Stimulated activated effector memory CD8-positive, alpha-beta T cell treated with anti-CD3 and anti-CD28 coated beads, Interleukin-12 subunit alpha, Interleukin-12 subunit beta, amount 100 ng/mL, for 72 hours (primary cell): ENCODE measurements around the gene UBA7.
A peak's percentile ranks its signal among the peaks of the same experiment; 100 is the strongest.

Experiments
- ATAC-seq: fragments of 150-1000 bp; cut with Tn5 transposase; 2 replicates; pipeline ENCODE4 v1.10.0; 2021
- DNase-seq, 2 donors: peaks; one replicate each; pipeline ENCODE4 v3.0.0; 2021 to 2022; ENCODE audit warnings: low spot score in 2 of 2
- H3K27ac Mint-ChIP-seq: one replicate; pipeline ENCODE4 v1.8.0; 2022; ENCODE audit warnings: mild to moderate bottlenecking, mixed read lengths
- H3K36me3 Mint-ChIP-seq: one replicate; pipeline ENCODE4 v1.8.0; 2022; ENCODE audit warnings: mild to moderate bottlenecking, mixed read lengths
- H3K4me1 Mint-ChIP-seq: one replicate; pipeline ENCODE4 v1.8.0; 2022; ENCODE audit warnings: mixed read lengths
- H3K4me3 Mint-ChIP-seq: one replicate; pipeline ENCODE4 v1.8.0; 2022; ENCODE audit warnings: mild to moderate bottlenecking, mixed read lengths
- H3K9me3 Mint-ChIP-seq: one replicate; pipeline ENCODE4 v1.8.0; 2022; ENCODE audit warnings: mixed read lengths

The UBA7 gene, protein sequence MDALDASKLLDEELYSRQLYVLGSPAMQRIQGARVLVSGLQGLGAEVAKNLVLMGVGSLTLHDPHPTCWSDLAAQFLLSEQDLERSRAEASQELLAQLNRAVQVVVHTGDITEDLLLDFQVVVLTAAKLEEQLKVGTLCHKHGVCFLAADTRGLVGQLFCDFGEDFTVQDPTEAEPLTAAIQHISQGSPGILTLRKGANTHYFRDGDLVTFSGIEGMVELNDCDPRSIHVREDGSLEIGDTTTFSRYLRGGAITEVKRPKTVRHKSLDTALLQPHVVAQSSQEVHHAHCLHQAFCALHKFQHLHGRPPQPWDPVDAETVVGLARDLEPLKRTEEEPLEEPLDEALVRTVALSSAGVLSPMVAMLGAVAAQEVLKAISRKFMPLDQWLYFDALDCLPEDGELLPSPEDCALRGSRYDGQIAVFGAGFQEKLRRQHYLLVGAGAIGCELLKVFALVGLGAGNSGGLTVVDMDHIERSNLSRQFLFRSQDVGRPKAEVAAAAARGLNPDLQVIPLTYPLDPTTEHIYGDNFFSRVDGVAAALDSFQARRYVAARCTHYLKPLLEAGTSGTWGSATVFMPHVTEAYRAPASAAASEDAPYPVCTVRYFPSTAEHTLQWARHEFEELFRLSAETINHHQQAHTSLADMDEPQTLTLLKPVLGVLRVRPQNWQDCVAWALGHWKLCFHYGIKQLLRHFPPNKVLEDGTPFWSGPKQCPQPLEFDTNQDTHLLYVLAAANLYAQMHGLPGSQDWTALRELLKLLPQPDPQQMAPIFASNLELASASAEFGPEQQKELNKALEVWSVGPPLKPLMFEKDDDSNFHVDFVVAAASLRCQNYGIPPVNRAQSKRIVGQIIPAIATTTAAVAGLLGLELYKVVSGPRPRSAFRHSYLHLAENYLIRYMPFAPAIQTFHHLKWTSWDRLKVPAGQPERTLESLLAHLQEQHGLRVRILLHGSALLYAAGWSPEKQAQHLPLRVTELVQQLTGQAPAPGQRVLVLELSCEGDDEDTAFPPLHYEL

GRCh38 chr3:49813497-49814174, at the start of gene UBA7:
TSS of gene UBA7 (minus strand) at chr3:49813953. CDS start at chr3:49813787, 166 bp downstream.
- ATAC-seq (peak; percentile 71), DNase-seq (peak in 1 of 2 donors; percentile 68)
- H3K27ac Mint-ChIP-seq: peak within 1 kb of the TSS; percentile 95
- H3K9me3 Mint-ChIP-seq: no peaks in the 10 kb centered on the region
- H3K4me3 Mint-ChIP-seq: peak within 1 kb of the TSS; percentile 85
- peaks cover 35% of the 10 kb centered on the region for H3K4me1 Mint-ChIP-seq
- peaks cover 13% of the 10 kb centered on the region for H3K36me3 Mint-ChIP-seq

DNA sequence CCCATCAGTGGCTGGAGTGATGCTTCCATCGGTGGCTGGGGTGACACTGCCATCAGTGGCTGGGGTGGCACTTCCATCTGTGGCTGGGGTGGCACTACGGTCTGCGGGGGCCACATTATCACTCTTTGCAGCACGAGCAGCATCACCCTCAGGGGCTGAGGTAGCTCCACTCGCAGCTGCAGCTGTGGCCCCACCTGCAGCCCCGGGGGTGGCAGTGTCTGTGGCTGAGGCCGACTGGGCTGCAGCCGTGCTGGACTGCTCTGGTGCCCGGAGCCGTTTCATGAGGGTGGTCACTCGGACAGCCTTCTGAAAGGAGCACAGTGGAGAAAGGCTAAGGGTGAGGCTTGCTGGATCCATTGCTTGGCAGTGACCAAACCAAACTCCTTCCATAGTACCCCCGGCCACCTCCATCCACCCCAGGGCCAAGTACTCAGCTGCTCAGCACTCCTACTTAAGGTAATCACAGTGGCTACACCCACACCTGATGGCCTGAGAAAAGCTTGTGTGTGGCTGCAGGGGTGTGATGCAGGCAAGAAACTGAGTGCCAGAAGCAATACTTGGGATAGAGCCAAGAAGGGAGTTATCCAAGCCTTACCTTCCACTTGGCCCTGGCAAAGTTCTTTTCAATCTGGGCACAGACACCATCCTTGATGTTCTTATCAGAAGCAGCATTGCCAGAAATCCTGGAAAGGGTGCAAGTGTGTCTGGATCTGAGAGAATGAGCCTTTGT, 46.0 kb upstream of the UBA7 start:
- no peak overlapping the region for H3K27ac Mint-ChIP-seq
- ATAC-seq: no peak
- no peak overlapping the region for H3K4me3 Mint-ChIP-seq
- H3K9me3 Mint-ChIP-seq: no peaks in the 10 kb centered on the region
- DNase-seq: no peak
- H3K4me1 Mint-ChIP-seq: peaks cover 9% of the 10 kb centered on the region
- no peaks in the 10 kb centered on the region for H3K36me3 Mint-ChIP-seq

GRCh38 chr3:49856181-49857005, 42.6 kb upstream of the UBA7 start, which contains the start of gene TRAIP:
TSS of gene TRAIP (minus strand) at chr3:49856564. CDS start at chr3:49856453, 111 bp downstream.
- peak within 1 kb of the TSS; percentile 87 for H3K27ac Mint-ChIP-seq

GRCh38 chr3:49855662-49856061, 41.9 kb upstream of the UBA7 start:
- Mint-ChIP-seq H3K4me1 (peaks cover 9% of the 10 kb centered on the region), H3K36me3 (peaks cover 6% of the 10 kb centered on the region), H3K27ac (peak overlapping the region; percentile 87), H3K9me3 (no peaks in the 10 kb centered on the region), H3K4me3 (peak overlapping the region; percentile 90)
- ATAC-seq (no peak), DNase-seq (no peak)

More at GRCh38 chr3:49856181-49857005, 42.6 kb upstream of the UBA7 start, which contains the start of gene TRAIP:
- DNase-seq (peak; percentile 92 to 97), ATAC-seq (peak; percentile 97)
- peak within 1 kb of the TSS; percentile 90 for H3K4me3 Mint-ChIP-seq
- peaks cover 6% of the 10 kb centered on the region for H3K36me3 Mint-ChIP-seq
- peaks cover 9% of the 10 kb centered on the region for H3K4me1 Mint-ChIP-seq
- no peaks in the 10 kb centered on the region for H3K9me3 Mint-ChIP-seq

GRCh38 chr3:49845694-49846093, 31.9 kb upstream of the UBA7 start:
- H3K9me3 Mint-ChIP-seq: no peaks in the 10 kb centered on the region
- ATAC-seq: no peak
- peaks cover 9% of the 10 kb centered on the region for H3K36me3 Mint-ChIP-seq

GRCh38 chr3:49844464-49845183, 30.9 kb upstream of the UBA7 start:
- ATAC-seq (no peak), DNase-seq (no peak)
- H3K9me3 Mint-ChIP-seq: no peaks in the 10 kb centered on the region
- H3K4me3 Mint-ChIP-seq: no peak overlapping the region
- no peak overlapping the region for H3K27ac Mint-ChIP-seq
- peaks cover 9% of the 10 kb centered on the region for H3K36me3 Mint-ChIP-seq
- no peaks in the 10 kb centered on the region for H3K4me1 Mint-ChIP-seq

More at GRCh38 chr3:49845694-49846093, 31.9 kb upstream of the UBA7 start:
- no peak for DNase-seq
- no peaks in the 10 kb centered on the region for H3K4me1 Mint-ChIP-seq
- H3K4me3 Mint-ChIP-seq: no peak overlapping the region
- no peak overlapping the region for H3K27ac Mint-ChIP-seq

DNA sequence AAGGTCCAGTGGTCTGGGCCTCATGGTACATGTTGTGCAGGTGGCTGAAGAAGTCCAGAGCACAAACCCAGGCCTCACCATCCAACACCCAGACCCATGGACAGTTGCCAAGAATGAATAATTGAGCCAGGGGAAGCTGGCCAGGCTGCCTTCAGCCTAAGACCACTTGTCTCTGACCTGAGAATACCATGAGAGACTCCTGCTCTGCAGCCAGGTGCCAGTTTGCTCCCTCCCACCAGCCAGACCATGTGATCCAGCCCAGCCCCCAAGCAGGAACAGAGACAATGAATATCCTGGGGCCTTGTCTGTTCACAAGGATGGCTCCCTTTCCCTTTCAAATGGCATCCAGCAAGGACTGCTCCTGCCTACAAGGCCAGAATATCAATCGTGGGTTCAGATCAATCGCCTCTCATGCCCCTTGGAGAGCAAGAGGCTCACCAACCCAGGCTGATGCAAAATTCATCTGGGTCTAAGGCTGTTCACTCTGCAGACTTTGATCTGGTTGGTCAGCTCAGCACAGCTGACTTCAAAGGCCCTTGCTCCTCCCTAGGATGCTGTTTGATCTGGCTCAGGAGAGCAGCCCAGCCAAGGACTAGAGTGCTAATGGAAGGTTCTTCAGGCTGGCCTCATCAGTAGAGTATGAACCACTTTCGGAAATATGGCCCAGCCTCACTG, 29.2 kb upstream of the UBA7 start:
- Mint-ChIP-seq H3K9me3 (no peaks in the 10 kb centered on the region), H3K27ac (peak overlapping the region; percentile 29), H3K4me1 (no peaks in the 10 kb centered on the region), H3K4me3 (no peak overlapping the region), H3K36me3 (peaks cover 13% of the 10 kb centered on the region)
- DNase-seq (no peak), ATAC-seq (no peak)

GRCh38 chr3:49841806-49842205, 28.1 kb upstream of the UBA7 start:
- ATAC-seq: no peak
- no peak for DNase-seq
- H3K4me3 Mint-ChIP-seq: no peak overlapping the region
- H3K4me1 Mint-ChIP-seq: no peaks in the 10 kb centered on the region
- no peaks in the 10 kb centered on the region for H3K9me3 Mint-ChIP-seq
- H3K27ac Mint-ChIP-seq: peak overlapping the region; percentile 48
- peaks cover 22% of the 10 kb centered on the region for H3K36me3 Mint-ChIP-seq

GRCh38 chr3:49841126-49841696, 27.5 kb upstream of the UBA7 start:
- ATAC-seq (peak; percentile 12), DNase-seq (no peak)
- Mint-ChIP-seq H3K4me1 (no peaks in the 10 kb centered on the region), H3K4me3 (no peak overlapping the region), H3K36me3 (peaks cover 22% of the 10 kb centered on the region), H3K9me3 (no peaks in the 10 kb centered on the region), H3K27ac (peak overlapping the region; percentile 48)

DNA sequence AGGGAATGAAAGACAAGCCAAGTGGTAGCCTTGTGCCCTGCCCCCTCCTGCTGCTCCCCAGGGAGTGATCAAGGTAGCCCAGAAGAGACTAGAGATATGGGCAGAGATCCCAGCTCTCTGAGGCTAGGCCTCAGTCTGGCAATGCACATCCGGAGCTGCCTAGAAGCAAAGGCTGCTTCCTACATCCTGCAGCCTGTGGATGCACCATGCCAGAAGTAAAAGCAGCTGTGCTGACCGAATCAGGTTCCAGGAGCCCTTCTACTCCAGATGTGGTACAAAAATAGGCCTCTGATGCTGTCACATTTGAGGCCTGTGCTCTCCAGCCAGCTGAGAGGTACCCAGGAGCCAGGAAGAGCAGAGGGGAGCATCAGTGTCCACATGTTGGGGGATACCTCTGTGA, 26.6 kb upstream of the UBA7 start:
- DNase-seq (no peak), ATAC-seq (no peak)
- H3K9me3 Mint-ChIP-seq: no peaks in the 10 kb centered on the region
- H3K4me1 Mint-ChIP-seq: no peaks in the 10 kb centered on the region
- H3K36me3 Mint-ChIP-seq: peaks cover 26% of the 10 kb centered on the region
- H3K27ac Mint-ChIP-seq: no peak overlapping the region
- no peak overlapping the region for H3K4me3 Mint-ChIP-seq

DNA sequence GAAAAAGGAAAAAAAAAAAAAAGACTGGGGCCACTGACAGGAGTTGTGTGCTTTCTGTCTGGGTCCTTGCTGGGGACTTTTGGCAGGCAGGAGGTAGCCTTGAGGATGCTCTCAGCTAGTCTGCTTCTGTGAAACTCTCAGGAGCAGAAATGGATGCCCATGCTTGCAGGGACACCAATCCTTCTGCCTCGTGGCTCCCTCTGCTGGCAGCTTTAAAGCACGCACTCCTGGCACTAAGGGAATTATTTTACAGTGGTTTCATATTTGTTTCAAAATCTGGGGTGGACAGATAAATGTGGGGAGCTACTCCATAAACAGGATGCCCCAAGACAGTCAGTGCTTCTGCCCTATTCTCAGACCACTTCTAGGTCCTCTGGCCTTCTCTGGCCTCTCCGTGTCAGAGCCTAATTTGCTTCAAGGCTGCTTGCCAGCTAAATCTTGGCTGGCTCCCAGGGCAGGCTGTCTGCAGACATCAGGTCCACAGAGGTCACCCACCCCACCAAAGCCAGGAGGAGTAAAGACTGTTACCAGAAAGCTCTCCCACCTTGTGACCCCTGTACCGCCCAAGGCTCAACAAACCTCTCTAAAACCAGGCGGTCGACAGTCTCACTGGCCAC, 25.5 kb upstream of the UBA7 start:
- H3K27ac Mint-ChIP-seq: no peak overlapping the region
- H3K9me3 Mint-ChIP-seq: no peaks in the 10 kb centered on the region
- H3K36me3 Mint-ChIP-seq: peaks cover 26% of the 10 kb centered on the region
- no peaks in the 10 kb centered on the region for H3K4me1 Mint-ChIP-seq
- ATAC-seq (peak; percentile 82), DNase-seq (peak; percentile 66 to 83)
- no peak overlapping the region for H3K4me3 Mint-ChIP-seq

- Mint-ChIP-seq H3K4me1 (no peaks in the 10 kb centered on the region), H3K9me3 (no peaks in the 10 kb centered on the region), H3K4me3 (no peak overlapping the region), H3K27ac (no peak overlapping the region), H3K36me3 (peaks cover 10% of the 10 kb centered on the region)
- DNase-seq (no peak), ATAC-seq (no peak)
Measured at GRCh38 chr3:49831341-49831740, 17.6 kb upstream of the UBA7 start.
